Measurements from ENCODE around the gene SPAG9.

Gene SPAG9

DNA sequence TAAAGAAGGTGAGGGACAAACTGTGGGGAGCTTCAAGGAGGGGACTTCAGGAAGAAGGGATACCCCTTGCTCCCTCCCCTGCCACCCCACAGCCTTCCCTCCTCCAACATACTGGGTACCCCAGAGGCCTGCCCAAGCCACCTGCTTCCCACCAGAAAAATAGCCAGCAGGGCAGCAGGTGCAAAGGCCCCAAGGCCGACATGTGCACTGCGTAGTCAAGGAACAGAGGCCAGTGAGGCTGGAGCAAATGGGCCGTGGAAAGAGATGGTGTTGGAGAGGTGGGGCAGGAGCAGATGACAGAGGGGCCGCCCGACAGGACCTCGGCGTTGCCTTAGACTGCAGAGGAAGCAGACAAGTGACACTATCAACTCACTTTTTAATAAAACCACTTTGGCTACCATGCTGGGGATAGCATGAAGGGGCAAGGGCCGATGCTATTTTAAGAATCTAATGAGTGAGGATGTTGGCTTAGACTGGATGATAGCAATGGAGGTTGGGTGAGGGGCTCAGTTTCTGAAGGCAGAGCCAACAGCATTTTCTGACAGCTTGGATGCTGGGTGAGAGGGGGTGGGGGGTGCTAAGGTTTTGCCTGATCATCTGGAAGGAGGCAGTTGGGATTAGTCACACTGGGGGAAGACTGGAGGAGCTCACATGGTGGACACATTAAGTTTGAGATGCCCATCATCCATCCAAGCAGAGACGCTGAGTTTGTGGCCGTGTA lies 181.7 kb downstream of the SPAG9 start:
- DNase-seq (ENCODE audit: low read depth), result no peak

DNA sequence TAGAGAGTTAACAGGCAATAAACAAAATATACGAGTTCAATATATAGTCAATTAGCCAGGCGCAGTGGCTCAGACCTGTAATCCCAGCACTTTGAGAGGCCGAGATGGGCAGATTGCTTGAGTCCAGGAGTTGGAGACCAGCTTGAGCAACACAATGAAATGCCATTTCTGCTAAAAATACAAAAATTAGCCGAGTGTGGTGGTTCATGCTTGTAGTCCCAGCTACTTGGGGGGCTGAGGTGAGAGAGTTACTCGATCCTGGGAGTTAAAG lies 184.7 kb downstream of the SPAG9 start:
- DNase-seq (ENCODE audit: low read depth), result no peak

DNA sequence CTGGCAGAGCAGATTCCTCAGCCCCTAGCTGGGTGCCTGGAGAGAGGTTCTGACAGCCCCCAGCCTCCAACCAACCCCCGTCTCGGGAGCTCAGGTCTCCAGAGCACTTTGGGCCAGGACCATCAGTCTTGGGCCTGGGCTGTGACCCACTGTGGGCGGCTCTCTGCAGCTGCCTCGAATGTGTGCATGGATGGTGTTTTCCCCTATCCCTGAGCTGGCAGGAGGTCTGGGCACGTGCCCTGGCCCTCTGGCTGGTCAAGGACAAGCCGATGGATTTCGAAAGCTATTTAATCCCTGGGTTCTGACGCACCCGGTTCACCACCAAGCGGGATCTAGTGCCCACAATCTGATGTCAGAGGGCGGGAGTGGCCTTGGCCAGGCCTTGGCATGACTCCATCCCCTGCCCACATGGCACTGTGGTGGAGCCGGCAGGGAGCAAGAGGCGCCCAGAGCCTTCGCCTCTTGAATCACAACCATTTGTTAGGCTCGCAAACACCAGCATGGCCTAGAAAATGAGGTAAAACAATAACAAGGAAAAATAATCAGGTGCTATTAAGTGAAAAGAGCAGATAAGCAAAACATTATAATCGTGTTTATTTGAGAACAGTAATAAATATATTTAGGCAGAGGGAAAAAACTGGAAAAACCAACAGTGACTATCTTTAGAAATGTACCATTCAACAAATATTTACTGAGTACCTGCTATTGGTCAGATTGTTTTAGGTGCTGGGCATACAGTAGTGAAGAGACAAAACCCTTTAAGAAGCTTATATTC lies 185.3 kb downstream of the SPAG9 start:
- DNase-seq (ENCODE audit: low read depth), result peak; percentile 94

DNA sequence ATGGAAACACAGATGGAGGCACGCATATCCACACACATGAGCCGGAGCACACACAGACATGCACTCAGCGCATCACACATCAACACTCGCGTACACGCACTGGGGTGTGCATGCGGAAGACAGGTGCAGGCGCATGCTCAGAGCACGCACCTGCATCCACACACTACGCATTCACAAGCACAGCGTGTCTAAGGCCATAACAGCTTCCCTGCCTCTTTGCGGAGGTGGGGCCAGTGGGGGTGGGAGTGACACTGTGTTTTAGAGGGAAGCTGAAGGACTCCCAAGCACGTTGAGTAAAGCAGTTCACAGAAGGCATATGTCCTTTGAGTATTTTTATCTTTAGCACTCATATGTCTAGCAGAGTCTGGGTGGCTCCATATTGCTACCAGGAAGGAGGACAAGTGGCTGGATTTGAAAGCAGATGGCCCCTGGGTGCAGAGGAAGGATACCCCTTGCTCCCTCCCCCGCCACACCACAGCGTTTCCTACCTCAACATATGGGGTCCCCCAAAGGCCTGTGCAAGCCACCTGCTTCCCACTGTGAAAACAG lies 185.9 kb downstream of the SPAG9 start:
- DNase-seq (ENCODE audit: low read depth), result no peak

DNA sequence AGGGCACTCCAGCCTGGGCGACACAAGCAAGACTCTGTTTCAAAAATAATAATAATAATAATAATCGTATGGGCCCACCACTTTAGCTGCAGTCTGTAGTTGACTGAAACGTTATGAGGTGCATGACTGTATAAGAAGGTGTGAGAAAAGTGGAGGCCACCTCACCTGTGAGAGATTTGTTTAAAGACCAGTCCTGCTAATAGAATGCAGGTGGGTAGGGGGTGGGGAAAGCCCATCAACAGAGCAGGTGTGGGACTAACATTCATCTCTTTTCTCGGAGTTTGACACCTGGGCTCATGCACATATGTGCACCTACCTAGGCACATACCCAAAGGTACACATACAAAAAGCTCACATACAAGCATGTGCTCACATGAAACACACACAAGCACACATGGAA lies 186.5 kb downstream of the SPAG9 start:
- no peak for DNase-seq (ENCODE audit: low read depth)

DNA sequence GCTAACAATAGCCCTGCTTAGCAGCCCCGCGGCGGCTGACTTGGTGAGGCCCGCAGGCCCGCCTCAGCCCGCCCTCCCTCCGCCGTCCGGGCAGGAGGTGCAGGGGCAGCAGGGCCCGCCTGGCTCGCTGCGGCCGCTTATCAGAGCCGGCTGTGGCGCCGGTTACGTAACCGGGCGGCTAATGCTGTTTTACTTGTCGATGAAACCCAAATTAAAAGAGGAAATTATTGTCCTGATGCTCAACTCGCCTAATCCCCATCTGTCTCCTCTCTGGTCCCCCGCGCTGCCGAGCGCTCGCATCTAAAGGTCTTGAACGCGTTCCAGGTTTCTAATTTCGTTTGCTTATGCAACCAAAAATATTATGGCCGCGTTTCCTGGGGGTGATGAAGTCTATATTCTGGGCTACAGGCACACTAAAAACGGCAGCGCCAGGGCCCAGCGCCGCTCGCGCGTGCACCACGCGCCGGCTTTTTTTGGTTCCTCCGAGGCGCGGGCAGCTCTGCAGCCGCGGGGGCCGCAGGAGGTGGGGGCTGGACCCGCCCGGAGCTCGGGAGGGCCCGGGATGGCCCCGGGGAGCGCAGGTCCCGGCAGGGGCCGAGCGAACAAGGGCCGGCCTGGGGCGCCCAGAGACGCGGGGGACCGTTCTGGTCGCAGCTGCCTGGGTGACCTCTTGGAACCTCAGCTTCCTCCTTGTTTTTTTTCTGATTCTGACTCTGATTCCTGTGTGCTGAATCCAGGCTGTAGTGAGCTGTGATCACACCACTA lies 189.3 kb downstream of the SPAG9 start:
- DNase-seq (ENCODE audit: low read depth), result peak; percentile 86

DNA sequence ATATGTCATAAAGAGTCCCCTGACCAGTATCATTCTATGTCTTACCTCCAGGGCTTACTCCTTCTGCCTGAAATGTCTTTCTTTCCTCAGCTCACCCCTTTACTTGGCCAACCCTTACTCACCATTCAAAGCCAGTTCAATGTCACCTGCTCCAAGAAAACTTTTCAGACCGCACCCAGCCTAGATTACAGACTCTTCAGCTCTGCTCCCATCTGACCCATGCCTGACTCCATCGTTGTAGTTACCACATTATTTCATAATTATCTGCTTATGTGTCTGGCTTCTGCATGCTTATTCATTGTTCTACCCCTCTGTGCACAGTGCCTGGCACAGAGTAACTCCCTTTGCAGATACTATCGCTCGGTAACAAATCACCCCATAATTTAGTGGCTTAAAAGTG lies 192.0 kb downstream of the SPAG9 start:
- no peak for DNase-seq (ENCODE audit: low read depth)

DNA sequence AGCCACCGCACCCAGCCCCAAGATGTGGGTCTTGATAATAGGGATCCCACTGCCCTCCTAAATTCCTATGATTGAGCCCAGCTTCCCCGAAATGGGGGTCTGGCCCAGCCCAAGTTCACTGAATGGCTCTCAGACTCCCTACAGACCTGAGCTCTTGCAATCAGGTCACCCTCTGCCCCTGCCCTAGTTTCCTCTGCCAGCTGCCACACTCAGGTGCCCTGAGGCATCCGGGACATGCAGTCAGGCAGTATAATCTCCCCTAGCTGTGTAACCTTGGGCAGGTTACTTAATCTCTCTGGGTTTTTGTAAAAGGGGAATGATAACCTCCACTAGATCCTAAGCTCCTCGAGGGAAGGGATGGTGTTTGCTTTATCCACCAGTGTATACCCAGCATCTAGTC lies 193.4 kb downstream of the SPAG9 start:
- DNase-seq (ENCODE audit: low read depth), result no peak

DNA sequence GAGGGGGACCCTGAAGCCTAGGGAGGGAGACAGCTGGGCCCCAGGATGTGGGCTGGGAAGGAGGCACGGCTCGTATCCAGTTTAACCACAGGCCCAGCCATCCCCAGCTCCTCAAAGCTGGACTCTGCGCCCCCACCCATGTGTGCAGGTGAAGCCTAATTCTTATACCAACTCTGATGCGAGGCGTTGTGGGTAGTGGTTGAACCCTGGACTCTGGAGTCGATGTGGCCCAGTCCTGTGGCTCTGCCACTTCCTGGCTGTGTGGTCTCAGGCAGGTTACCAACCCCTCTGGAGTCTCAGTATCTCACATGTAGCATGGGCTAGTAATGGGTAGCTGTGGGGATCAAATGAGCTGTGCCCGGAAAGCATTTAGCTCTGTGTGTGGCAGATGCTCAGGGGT lies 194.1 kb downstream of the SPAG9 start:
- no peak for DNase-seq (ENCODE audit: low read depth)

DNA sequence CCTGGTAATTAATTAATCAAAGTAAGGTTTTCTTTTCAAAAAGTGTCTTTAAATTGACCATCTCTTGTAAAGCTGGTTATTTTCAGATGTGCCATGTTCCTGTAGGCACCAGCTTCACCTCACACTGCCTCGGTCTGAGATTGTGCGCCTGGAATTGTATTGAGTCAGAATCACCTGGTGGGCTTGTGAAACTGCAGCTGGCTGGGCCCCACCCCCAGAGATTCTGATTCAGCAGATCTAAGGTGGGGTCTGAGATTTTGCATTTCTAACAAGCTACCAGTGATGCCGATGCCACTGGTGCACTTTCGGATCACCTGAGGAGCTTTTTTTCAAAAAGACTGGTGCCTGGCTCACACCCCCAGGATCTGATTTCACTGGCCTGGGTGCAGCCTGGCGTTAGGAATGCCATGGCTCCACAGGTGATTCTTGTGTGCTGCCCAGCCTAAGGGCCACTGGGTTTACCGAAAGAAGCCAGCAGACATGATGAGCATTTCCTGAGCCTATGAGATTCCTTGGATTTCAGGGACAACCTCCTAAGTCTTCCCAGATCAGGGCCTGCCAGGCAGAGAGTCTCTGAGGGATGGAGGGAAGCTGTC lies 195.3 kb downstream of the SPAG9 start:
- DNase-seq (ENCODE audit: low read depth), result no peak

DNA sequence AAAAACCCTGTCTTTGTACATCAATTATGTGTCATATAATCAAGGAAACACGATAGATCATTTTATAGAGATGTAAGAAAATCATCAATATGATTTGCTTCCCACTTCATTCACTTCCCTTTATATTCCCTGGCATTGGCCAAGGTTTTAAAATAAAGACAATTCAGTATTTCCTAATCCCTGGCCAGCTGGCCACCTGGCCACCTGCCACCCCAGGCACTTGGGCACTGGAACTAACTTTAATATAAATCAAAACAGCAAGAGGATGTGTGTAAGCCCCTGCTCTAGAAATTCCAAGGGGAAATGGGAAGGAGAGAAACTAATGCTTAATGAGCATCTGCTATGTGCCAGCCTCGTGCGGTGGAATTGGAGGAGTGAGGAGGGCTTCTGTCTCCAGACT lies 195.9 kb downstream of the SPAG9 start:
- peak; percentile 45 for DNase-seq (ENCODE audit: low read depth)

DNA sequence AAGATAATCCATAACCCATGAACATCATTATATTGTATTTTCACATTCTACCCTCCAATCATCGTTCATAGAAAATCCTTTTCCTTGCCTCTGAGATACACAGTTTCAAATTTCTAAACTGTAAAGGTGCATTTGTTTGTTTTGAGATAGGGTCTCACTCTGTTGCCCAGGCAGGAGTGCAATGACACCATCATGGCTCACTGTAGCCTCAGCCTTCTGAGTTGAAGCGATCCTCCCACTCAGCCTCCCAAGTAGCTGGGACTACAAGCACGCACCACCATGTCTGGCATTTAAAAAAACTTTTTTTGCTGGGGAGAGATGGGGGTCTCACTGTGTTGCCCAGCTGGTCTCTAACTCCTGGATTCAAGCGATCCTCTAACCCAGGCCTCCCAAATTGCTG lies 196.4 kb downstream of the SPAG9 start:
- no peak for DNase-seq (ENCODE audit: low read depth)

DNA sequence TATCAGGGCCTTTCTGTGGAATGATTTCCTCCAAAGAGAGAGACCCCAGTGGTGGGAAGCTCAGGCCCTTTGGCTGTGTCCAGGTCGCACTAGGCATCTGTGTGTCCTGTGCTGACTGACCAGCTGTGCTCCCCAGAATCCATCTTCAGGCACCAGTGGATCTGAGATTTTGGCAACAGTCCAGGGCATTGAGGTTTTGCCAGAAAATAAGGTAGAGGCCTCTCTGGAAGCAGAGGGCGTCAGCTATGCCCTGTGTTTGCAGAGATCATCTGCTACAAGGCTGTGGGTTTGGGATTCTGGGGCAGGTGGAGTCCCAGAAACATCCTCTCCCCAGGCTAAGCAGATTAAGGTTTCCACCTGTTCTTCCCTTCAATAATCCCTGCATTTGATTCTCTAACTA lies 197.1 kb downstream of the SPAG9 start:
- no peak for DNase-seq (ENCODE audit: low read depth)

DNA sequence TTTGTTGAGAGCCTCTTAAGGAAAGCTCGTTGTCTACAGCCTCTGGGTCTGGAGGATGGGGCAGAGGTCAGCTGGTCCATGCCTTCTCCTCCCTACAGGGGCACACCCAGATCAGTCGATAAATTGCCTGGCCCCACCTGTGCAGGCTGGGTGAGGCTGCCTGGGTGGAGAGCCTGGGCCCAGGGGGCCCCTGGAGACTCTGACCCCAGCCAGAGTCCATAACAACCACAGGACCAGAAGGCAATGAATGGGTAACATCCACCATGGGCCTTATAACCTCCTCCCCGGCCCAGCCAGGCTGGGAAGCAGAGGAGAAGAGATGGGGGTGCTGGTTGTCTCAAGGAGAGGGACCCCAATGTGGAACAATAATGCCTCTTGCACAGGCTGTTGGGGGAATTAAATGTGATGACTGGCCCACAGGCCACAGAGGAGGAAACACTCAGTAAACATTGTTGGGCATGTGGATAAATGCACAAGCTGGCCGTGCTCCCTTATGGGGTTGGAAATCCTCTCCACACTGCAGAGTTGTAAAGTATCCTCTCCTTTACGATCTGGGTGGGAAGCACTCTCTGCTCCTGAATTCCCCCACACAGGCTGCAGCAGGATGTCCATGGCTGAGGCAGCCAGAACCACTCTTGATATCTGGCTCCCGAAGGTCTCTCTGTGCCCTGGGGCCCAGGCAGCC lies 197.8 kb downstream of the SPAG9 start:
- no peak for DNase-seq (ENCODE audit: low read depth)

DNA sequence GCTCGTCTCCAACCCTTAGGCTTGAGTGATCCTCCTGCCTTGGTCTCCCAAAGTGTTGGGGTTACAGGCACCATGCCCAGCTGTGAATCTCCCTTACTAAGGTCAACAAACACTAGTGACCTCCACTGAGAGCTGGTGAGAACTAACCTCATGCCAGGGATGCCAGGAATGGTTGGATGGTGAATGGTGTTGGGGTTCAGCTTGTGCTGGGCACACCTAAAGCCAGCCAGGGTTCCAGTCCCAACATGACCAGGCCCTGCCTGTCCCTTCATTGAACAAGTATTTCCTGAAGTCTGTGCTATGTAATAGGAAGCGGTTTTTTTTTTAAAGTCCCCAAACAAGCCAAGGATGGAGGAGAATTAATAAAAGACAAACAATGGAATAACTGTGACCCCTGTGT lies 198.6 kb downstream of the SPAG9 start:
- DNase-seq (ENCODE audit: low read depth), result peak; percentile 12

DNA sequence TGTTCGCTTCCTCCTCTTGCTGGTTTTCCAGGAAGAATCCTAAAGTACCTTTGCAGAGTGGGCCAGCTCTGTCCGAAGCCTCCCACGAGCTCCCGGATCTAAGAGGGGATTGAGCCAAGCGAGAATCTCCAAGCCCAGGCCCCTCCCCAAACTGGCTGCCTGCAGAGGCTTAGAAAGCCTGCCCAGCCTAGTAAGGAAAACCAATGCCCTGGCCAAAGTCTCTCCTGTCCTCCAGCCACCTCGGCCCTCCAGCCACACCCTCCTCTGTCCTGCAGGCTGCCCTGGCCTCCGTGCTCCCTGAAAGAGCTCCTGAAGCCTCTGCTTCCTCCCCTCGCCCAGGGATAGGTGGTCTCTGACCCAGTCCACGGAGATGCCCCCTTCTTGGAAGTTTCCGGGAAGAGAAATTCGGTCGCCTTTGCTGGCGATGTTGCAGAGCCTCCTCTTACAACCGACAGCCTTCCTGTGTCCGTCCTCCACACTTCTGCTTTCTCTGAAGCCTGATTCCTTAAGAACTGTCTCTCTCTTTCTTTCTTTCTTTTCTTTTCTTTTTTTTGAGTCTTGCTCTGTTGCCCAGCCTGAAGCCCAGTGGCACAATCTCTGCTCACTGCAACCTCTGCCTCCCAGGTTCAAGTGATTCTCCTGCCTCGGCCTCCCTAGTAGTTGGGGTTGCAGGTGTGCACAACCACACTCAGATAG lies 199.6 kb downstream of the SPAG9 start:
- no peak for DNase-seq (ENCODE audit: low read depth)

DNA sequence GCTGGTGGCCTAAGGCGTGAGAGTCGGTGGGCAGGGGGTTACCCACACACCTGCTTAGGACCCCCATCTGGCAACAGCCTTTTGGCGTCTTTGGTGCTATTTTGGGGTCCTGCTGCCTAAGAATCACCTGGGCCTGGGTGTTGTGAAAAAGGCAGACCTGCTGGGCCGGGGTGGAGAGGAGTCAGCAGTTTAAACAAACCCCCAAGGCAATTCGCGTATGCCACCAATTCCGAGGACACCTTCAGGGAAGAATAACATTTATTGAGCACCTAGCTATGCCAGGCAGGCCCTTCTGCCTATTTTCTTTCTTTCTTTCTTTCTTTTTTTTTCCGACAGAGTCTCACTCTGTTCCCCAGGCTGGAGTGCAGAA lies 200.6 kb downstream of the SPAG9 start:
- DNase-seq (ENCODE audit: low read depth), result no peak

DNA sequence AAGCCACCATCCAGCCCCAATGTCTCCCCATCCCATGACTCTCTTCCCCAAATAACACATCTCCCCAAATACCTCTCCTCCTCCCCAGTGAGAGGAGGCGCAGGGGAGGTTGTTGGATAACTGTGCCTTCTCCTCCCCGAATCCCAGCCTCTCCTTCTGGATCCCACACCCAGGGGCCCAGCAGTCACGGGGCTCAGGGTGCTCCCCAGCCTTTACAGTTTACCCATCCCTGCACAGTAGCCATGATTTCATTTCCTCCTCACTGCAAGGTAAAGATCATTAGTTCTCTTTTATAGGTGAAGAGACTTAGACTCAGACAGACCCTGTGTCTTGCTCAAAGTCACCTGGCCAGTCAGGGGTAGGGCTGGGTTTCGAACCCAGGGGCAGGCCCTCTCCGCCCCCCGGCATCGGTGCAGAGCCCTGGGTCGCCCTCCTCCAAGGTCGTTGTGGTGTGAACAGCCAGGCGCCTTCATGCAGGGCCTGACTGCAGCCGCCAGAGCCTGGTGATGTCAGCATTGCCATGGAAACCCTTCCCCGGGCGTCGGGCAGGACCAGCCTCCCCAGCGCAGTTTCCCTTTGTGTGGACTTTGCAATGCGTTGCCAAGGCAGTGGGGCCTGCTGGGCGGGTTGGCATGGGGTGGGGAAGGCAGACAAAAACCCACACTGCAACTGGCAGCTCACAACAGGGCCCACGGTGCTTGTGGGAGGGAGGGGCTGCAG lies 201.2 kb downstream of the SPAG9 start:
- DNase-seq (ENCODE audit: low read depth), result peak; percentile 91

DNA sequence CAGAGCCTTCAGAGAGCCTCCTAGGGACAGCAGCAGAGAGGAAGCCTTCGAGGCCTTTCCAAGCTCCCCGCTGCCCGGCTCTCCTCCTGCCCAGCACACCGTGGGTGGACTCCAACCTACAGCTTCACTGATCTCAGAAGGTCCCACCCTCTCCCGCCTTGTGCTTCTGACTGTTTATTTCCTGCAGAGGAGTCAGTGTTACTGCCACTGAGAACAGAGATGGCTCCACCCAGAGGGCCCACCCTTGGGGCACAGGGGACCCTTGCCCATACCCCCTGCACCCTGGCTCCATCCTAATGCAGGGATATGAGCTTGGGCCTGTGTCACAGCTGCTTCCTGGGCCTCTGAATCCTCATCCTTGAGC lies 201.8 kb downstream of the SPAG9 start:
- no peak for DNase-seq (ENCODE audit: low read depth)

DNA sequence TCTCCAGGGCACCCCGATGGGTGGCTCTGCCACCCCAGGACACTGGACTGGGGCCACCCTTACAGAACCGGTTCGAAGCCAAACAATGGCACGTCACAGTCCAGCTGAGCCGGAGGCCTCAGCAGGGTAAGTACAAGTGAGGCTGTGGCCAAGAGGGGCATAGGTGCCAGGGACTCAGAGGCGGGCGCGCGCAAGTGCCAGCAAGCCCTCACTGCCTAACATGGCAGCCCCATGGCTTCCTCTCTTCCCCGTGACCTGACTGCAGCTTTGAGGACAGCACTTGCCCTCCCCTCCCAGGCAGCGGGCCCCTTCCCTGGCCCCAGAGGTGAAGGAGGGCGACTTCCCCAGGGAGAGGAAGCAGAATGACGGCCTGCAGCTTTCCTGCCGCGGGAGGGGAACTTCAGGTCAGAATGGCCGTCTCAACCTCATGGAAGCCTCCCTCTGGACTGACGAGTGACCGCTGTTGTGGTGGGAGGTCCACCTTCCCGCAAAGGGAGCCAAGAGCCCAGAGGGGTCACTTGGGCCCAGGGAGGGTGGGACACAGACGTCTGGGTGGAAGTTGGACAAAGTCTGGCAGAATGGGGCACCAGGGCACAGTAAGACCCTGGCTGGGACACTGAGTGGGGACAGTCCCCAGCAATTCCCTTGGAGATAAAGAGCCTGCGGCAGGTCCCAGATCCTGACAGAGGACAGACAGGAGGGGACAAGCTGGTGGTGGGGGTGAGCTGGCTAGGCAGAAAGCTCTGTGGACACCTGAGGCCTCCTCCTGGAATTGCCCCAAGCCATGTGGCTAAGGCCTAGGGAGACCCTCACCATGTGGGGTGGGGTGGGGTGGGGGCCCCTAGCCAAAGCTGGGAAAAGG lies 202.4 kb downstream of the SPAG9 start:
- no peak for DNase-seq (ENCODE audit: low read depth)
